Measurements from ENCODE around the gene SGO2.
A peak's percentile ranks its signal among the peaks of the same experiment; 100 is the strongest.

Gene SGO2

DNA sequence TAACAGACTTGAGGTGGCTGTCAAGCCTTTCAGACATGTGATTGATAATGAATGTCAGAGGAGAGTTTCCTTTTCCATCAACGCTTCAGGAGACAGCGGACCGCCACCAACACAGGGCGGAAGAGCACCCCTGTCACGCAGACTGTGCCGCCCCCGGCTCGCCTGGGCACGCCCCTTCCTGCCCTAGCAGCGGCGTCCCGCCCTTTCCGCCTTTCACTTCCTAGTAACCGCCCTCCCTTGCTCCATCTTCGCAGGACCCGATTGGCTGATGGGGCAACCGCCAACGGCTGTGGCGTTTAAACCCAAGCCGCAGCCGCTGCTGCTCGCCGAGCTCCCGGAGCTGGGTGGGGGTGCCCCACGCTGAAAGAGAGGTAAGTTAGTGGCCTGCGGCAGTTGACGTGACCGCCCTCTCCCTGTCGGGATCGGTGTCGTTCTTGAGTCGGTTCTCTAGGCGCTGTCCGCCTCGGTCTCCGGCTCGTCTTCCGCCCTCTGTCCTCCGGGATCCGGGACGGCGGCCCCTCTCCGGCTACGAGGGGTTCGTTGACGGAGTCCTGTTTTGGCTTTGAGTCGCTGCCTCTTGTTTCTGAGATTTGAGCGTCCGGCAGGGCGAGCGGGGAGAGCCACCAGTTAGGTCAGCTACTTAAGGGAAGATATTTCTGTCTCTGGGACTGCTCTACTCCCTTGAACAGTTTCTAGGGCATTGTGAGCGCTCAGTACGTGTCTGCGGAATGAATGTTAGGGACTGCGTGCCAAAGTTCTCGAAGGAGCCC, at the start of gene SGO2 (continued):
- TF ChIP-seq MYNN (tag by site-specific recombination; IDR thresholded peaks at IDR 0.05; ENCODE audit: borderline replicate concordance) (no peak), TRIM28 (IDR thresholded peaks at IDR 0.05; ENCODE audit: borderline replicate concordance, low read length) (no peak), REPIN1 (tag by site-specific recombination; IDR thresholded peaks at IDR 0.05; ENCODE audit: low read depth) (no peak), ZNF366 (tag by site-specific recombination; conservative IDR thresholded peaks at IDR 0.05) (peak; percentile 83), ZNF521 (tag by site-specific recombination; IDR thresholded peaks at IDR 0.05) (no peak), ZNF354C (tag by site-specific recombination; IDR thresholded peaks at IDR 0.05; ENCODE audit: borderline replicate concordance, low read depth) (no peak), SCRT2 (tag by site-specific recombination; IDR thresholded peaks at IDR 0.05) (no peak), REST (tag by site-specific recombination; IDR thresholded peaks at IDR 0.05) (peak; percentile 80), BCL6B (tag by site-specific recombination; IDR thresholded peaks at IDR 0.05) (no peak), ZFP41 (tag by site-specific recombination; IDR thresholded peaks at IDR 0.05; ENCODE audit: borderline replicate concordance) (no peak), ZNF843 (tag by site-specific recombination; IDR thresholded peaks at IDR 0.05) (no peak), OVOL3 (tag by site-specific recombination; IDR thresholded peaks at IDR 0.05) (no peak), ZBTB6 (tag by site-specific recombination; IDR thresholded peaks at IDR 0.05) (no peak; the same call in 1 of the 2 replicates), MZF1 (tag by site-specific recombination; IDR thresholded peaks at IDR 0.05; ENCODE audit: borderline replicate concordance) (no peak), ZNF146 (tag by site-specific recombination; IDR thresholded peaks at IDR 0.05) (no peak), ZBTB48 (tag by site-specific recombination; IDR thresholded peaks at IDR 0.05) (no peak; the same call in none of the 2 replicates), SP3 (tag by site-specific recombination; IDR thresholded peaks at IDR 0.05) (peak; percentile 94), ZNF792 (tag by site-specific recombination; IDR thresholded peaks at IDR 0.05) (no peak), ZNF16 (tag by site-specific recombination; IDR thresholded peaks at IDR 0.05; ENCODE audit: low read depth) (no peak), ZNF76 (tag by site-specific recombination; IDR thresholded peaks at IDR 0.05; ENCODE audit: borderline replicate concordance, low read depth) (peak; percentile 84), ZNF138 (tag by site-specific recombination; IDR thresholded peaks at IDR 0.05; ENCODE audit: borderline replicate concordance) (no peak), ZNF132 (tag by site-specific recombination; IDR thresholded peaks at IDR 0.05; ENCODE audit: borderline replicate concordance) (no peak), BCL11B (tag by site-specific recombination; IDR thresholded peaks at IDR 0.05; ENCODE audit: low read depth) (no peak), ZNF2 (tag by site-specific recombination; IDR thresholded peaks at IDR 0.05) (no peak), ZNF624 (tag by site-specific recombination; IDR thresholded peaks at IDR 0.05) (no peak)
- TF ChIP-seq, protein P1, sequence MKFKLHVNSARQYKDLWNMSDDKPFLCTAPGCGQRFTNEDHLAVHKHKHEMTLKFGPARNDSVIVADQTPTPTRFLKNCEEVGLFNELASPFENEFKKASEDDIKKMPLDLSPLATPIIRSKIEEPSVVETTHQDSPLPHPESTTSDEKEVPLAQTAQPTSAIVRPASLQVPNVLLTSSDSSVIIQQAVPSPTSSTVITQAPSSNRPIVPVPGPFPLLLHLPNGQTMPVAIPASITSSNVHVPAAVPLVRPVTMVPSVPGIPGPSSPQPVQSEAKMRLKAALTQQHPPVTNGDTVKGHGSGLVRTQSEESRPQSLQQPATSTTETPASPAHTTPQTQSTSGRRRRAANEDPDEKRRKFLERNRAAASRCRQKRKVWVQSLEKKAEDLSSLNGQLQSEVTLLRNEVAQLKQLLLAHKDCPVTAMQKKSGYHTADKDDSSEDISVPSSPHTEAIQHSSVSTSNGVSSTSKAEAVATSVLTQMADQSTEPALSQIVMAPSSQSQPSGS (tag by site-specific recombination; IDR thresholded peaks at IDR 0.05; ENCODE audit: low read depth) = no peak
- TF ChIP-seq, protein P2, sequence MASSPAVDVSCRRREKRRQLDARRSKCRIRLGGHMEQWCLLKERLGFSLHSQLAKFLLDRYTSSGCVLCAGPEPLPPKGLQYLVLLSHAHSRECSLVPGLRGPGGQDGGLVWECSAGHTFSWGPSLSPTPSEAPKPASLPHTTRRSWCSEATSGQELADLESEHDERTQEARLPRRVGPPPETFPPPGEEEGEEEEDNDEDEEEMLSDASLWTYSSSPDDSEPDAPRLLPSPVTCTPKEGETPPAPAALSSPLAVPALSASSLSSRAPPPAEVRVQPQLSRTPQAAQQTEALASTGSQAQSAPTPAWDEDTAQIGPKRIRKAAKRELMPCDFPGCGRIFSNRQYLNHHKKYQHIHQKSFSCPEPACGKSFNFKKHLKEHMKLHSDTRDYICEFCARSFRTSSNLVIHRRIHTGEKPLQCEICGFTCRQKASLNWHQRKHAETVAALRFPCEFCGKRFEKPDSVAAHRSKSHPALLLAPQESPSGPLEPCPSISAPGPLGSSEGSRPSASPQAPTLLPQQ (tag by site-specific recombination; IDR thresholded peaks at IDR 0.05) = no peak
- TF ChIP-seq, protein P3, sequence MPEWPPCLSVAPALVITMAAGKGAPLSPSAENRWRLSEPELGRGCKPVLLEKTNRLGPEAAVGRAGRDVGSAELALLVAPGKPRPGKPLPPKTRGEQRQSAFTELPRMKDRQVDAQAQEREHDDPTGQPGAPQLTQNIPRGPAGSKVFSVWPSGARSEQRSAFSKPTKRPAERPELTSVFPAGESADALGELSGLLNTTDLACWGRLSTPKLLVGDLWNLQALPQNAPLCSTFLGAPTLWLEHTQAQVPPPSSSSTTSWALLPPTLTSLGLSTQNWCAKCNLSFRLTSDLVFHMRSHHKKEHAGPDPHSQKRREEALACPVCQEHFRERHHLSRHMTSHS (tag by site-specific recombination; IDR thresholded peaks at IDR 0.05) = no peak
- TF ChIP-seq, protein P4, sequence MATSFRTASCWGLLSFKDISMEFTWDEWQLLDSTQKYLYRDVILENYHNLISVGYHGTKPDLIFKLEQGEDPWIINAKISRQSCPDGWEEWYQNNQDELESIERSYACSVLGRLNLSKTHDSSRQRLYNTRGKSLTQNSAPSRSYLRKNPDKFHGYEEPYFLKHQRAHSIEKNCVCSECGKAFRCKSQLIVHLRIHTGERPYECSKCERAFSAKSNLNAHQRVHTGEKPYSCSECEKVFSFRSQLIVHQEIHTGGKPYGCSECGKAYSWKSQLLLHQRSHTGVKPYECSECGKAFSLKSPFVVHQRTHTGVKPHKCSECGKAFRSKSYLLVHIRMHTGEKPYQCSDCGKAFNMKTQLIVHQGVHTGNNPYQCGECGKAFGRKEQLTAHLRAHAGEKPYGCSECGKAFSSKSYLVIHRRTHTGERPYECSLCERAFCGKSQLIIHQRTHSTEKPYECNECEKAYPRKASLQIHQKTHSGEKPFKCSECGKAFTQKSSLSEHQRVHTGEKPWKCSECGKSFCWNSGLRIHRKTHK (tag by site-specific recombination; IDR thresholded peaks at IDR 0.05) = no peak
